ENCODE results near the gene OR4S1. TPM values are rescaled to one million over a fixed set of nuclear protein-coding genes. Genes with fewer than 3 reads are reported as not detected.
"Not testable (repeated sequence)": the region's sequence is repeated elsewhere in the genome, so short reads cannot be mapped to it uniquely, and the experiment has no call there.

OR4S1 gene
- total RNA-seq, 1 experiment from 2014 or later, result not detected

DNA sequence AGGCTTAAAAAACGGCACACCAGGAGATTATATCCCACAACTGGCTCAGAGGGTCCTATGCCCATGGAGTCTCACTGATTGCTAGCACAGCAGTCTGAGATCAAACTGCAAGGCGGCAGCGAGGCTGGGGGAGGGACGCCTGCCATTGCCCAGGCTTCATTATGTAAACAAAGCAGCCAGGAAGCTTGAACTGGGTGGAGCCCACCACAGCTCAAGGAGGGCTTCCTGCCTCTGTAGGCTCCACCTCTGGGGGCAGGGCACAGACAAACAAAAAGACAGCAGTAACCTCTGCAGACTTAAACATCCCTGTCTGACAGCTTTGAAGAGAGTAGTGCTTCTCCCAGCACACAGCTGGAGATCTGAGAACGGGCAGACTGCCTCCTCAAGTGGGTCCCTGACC, 40.3 kb downstream of the OR4S1 start:
- not testable (repeated sequence) for H3K27me3 Mint-ChIP-seq (ENCODE audit: low read depth); H4K91ac ChIP-seq (ENCODE audit: insufficient read length, low read depth, low read length); H3K79me1 ChIP-seq (ENCODE audit: insufficient read depth, low read depth, low read length, poor library complexity, severe bottlenecking); H3K27ac ChIP-seq (ENCODE audit: insufficient read length, low read depth, low read length); H3K9ac ChIP-seq (ENCODE audit: extremely low read depth, insufficient read length, low read length); H3K4ac ChIP-seq (ENCODE audit: low read depth, low read length); H3K27ac Mint-ChIP-seq; H3K4me1 Mint-ChIP-seq; H4K5ac ChIP-seq (ENCODE audit: insufficient read length, low read depth, low read length); H4K8ac ChIP-seq (replicated peaks; ENCODE audit: insufficient read length, low read depth, low read length); H2AFZ ChIP-seq (ENCODE audit: low read length); H3K18ac ChIP-seq (ENCODE audit: insufficient read length, low read depth, low read length); H3K4me1 ChIP-seq (ENCODE audit: insufficient read depth, low read length); DNase-seq; H3K14ac ChIP-seq (ENCODE audit: insufficient read depth, low read length); H3K56ac ChIP-seq (ENCODE audit: insufficient read length, low read depth, low read length); H3K23me2 ChIP-seq (ENCODE audit: insufficient read length, low read depth, low read length, poor library complexity, severe bottlenecking); H2BK20ac ChIP-seq (ENCODE audit: low read depth, low read length, poor library complexity, severe bottlenecking); H3K4me3 Mint-ChIP-seq; H2BK12ac ChIP-seq (ENCODE audit: insufficient read length, low read depth, low read length); H3T11ph ChIP-seq (ENCODE audit: low read length); H2BK5ac ChIP-seq (ENCODE audit: insufficient read length, low read length); H2AK5ac ChIP-seq (ENCODE audit: insufficient read length, low read length); H3K4me2 ChIP-seq (ENCODE audit: insufficient read depth, insufficient read length, low read length); H3K79me2 ChIP-seq (ENCODE audit: insufficient read depth, low read length); H3K23ac ChIP-seq (ENCODE audit: insufficient read length, low read depth, low read length); H3K27me3 ChIP-seq (ENCODE audit: insufficient read depth, low read length); H2BK15ac ChIP-seq (ENCODE audit: low read depth, low read length); H4K20me1 ChIP-seq (ENCODE audit: control insufficient read depth, insufficient read depth, insufficient read length); H2BK120ac ChIP-seq (ENCODE audit: low read depth, low read length, poor library complexity, severe bottlenecking)
- peaks cover 82 to 87% of the 10 kb centered on the region in 2 experiments for H3K9me3 Mint-ChIP-seq
- peaks cover 32% of the 10 kb centered on the region for H3K9me3 ChIP-seq (ENCODE audit: control insufficient read depth, low read depth, low read length)
- H3K36me3 Mint-ChIP-seq (ENCODE audit: insufficient read depth in 1 of 3, low read depth in 3 of 3), result peaks cover 6 to 18% (median 12%) of the 10 kb centered on the region in 3 experiments; a peak in 6 of 7 replicates
- WGBS (ENCODE audit: extremely low coverage, insufficient read length, low lambda C conversion rate), result no CpG with 5 or more reads among the region's 5 CpGs
